RWPE2 (cell line): ENCODE results near the gene HIC1.

Experiments
- ATAC-seq: fragments of 200-7000 bp; cut with Tn5 transposase; 3 replicates; pipeline ENCODE4 v1.9.1; 2021; ENCODE audit warnings: low read depth
- DNase-seq: peaks from one replicate; pipeline ENCODE4 v3.0.0-alpha.2; 2020; ENCODE audit warnings: low spot score
- H3K27ac ChIP-seq: fragments of 450-650 bp; 2 replicates; pipeline ENCODE4 v1.5.1; 2017; ENCODE audit warnings: mild to moderate bottlenecking; ENCODE audit not compliant: poor library complexity, severe bottlenecking
- H3K27me3 ChIP-seq: fragments of 250-450 bp; sonication (Bioruptor Pico); 2 replicates; pipeline ENCODE4 v1.5.1; 2021; ENCODE audit warnings: mild to moderate bottlenecking, moderate library complexity; ENCODE audit not compliant: insufficient read depth, poor library complexity, severe bottlenecking
- H3K36me3 ChIP-seq: fragments of 250-450 bp; sonication (Bioruptor Pico); 2 replicates; pipeline ENCODE4 v1.5.1; 2020; ENCODE audit warnings: low read depth, mild to moderate bottlenecking, moderate library complexity
- H3K4me1 ChIP-seq: fragments of 250-450 bp; sonication (Bioruptor Pico); 2 replicates; pipeline ENCODE4 v1.5.1; 2021; ENCODE audit warnings: mild to moderate bottlenecking, moderate library complexity; ENCODE audit not compliant: insufficient read depth, poor library complexity, severe bottlenecking
- H3K4me3 ChIP-seq: fragments of 250-450 bp; sonication (Bioruptor Pico); 2 replicates; pipeline ENCODE4 v1.5.1; 2021; ENCODE audit warnings: mild to moderate bottlenecking, moderate library complexity; ENCODE audit not compliant: severe bottlenecking
- H3K9me3 ChIP-seq: fragments of 250-450 bp; sonication (Bioruptor Pico); 2 replicates; pipeline ENCODE4 v1.5.1; 2021; ENCODE audit warnings: mild to moderate bottlenecking, moderate library complexity; ENCODE audit not compliant: severe bottlenecking
- CTCF ChIP-seq: fragments of 450-650 bp; IDR thresholded peaks from one replicate; pipeline ENCODE4 v1.5.1; 2017; ENCODE audit warnings: mild to moderate bottlenecking, moderate library complexity; ENCODE audit not compliant: poor library complexity, severe bottlenecking

Gene HIC1

GRCh38 chr17:2025220-2025621 is 29.7 kb upstream of the HIC1 start, which contains the start of gene RTN4RL1:
Gene RTN4RL1 (minus strand): TSS chr17:2025334. CDS start chr17:2024865, 469 bp downstream.
- ATAC-seq (peak; percentile 52), DNase-seq (no peak)
- Histone ChIP-seq H3K9me3 (no peaks in the 10 kb centered on the region), H3K4me1 (no peaks in the 10 kb centered on the region), H3K27me3 (peaks cover 30% of the 10 kb centered on the region), H3K4me3 (peak within 1 kb of the TSS; percentile 34), H3K27ac (no peak within 1 kb of the TSS), H3K36me3 (no peaks in the 10 kb centered on the region)
- TF ChIP-seq CTCF: no peak

GRCh38 chr17:2025622-2026309 is 29.1 kb upstream of the HIC1 start:
- H3K9me3 ChIP-seq: no peaks in the 10 kb centered on the region
- peaks cover under 1% of the 10 kb centered on the region for H3K4me1 ChIP-seq
- ATAC-seq (peak; percentile 53), DNase-seq (no peak)
- H3K36me3 ChIP-seq: no peaks in the 10 kb centered on the region
- no peak overlapping the region for H3K27ac ChIP-seq
- TF ChIP-seq CTCF: peak; percentile 88
- H3K27me3 ChIP-seq: peaks cover 30% of the 10 kb centered on the region
- peak overlapping the region; percentile 34 for H3K4me3 ChIP-seq

- ATAC-seq (no peak), DNase-seq (no peak)
- TF ChIP-seq CTCF: no peak
- no peaks in the 10 kb centered on the region for H3K36me3 ChIP-seq
- peaks cover 5% of the 10 kb centered on the region for H3K4me1 ChIP-seq
- peaks cover 29% of the 10 kb centered on the region for H3K27me3 ChIP-seq
- no peak overlapping the region for H3K27ac ChIP-seq
- no peaks in the 10 kb centered on the region for H3K9me3 ChIP-seq
- H3K4me3 ChIP-seq: no peak overlapping the region
Observed at GRCh38 chr17:2027528-2028233, 27.2 kb upstream of the HIC1 start.

GRCh38 chr17:2028234-2028614 is 26.7 kb upstream of the HIC1 start:
- Histone ChIP-seq H3K9me3 (no peaks in the 10 kb centered on the region), H3K4me1 (peaks cover 5% of the 10 kb centered on the region), H3K36me3 (no peaks in the 10 kb centered on the region), H3K27ac (no peak overlapping the region), H3K4me3 (no peak overlapping the region), H3K27me3 (peaks cover 26% of the 10 kb centered on the region)
- DNase-seq: no peak
- no peak for TF ChIP-seq CTCF
- no peak for ATAC-seq

- no peaks in the 10 kb centered on the region for H3K9me3 ChIP-seq
- no peak overlapping the region for H3K27ac ChIP-seq
- peaks cover 25% of the 10 kb centered on the region for H3K27me3 ChIP-seq
- peaks cover 5% of the 10 kb centered on the region for H3K4me1 ChIP-seq
- ATAC-seq (no peak), DNase-seq (no peak)
- TF ChIP-seq CTCF: no peak
- no peaks in the 10 kb centered on the region for H3K36me3 ChIP-seq
- no peak overlapping the region for H3K4me3 ChIP-seq
Observed at GRCh38 chr17:2028737-2029136, 26.2 kb upstream of the HIC1 start.
